Right lung (tissue), 10 donors: Measurements from ENCODE around the gene PTCRA. TPM values are rescaled to one million over a fixed set of nuclear protein-coding genes. Genes with fewer than 3 reads are reported as not detected.
A peak's percentile ranks its signal among the peaks of the same experiment; 100 is the strongest.
"Not testable (repeated sequence)": the region's sequence is repeated elsewhere in the genome, so short reads cannot be mapped to it uniquely, and the experiment has no call there.

Source experiments
- DNase-seq, 2 donors: peaks; one replicate each; pipeline ENCODE4 v3.0.0-alpha.2; 2013
- long read RNA-seq, 8 donors: transcript quantifications; one replicate each; lab custom pipeline, GENCODE V29; 2026
- polyA plus RNA-seq, 5 donors: library from polyadenylated mRNA; unstranded; fragments of 120-200 nt; gene quantifications; one replicate each; pipeline versions ENCODE4 v1.2.1 to v1.2.3, GENCODE V29; 2013; ENCODE audit warnings: inconsistent platforms in 1 of 5, low replicate concordance in 1 of 5; ENCODE audit not compliant: insufficient read length in 5 of 5, insufficient read depth in 1 of 5

PTCRA gene, protein sequence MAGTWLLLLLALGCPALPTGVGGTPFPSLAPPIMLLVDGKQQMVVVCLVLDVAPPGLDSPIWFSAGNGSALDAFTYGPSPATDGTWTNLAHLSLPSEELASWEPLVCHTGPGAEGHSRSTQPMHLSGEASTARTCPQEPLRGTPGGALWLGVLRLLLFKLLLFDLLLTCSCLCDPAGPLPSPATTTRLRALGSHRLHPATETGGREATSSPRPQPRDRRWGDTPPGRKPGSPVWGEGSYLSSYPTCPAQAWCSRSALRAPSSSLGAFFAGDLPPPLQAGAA
- 1 to 10 TPM in 1 of 5 donors, under 1 TPM in 4; 0.28 to 1.1 (median 0.55) TPM for polyA plus RNA-seq
- long read RNA-seq, donor 1 = 0 reads
- long read RNA-seq, donor 2 = 0 reads
- long read RNA-seq, donor 3 = 0 reads
- long read RNA-seq, donor 4 = 0 reads
- long read RNA-seq, donor 5 = 0 reads
- long read RNA-seq, donor 6 = 0 reads
- long read RNA-seq, donor 7 = 0 reads
- long read RNA-seq, donor 8 = 0 reads

GRCh38 chr6:42915732-42916131 is at the start of gene PTCRA:
TSS of gene PTCRA (plus strand) at chr6:42916053. CDS start at chr6:42916070, 17 bp downstream.
- DNase-seq = no peak

DNA sequence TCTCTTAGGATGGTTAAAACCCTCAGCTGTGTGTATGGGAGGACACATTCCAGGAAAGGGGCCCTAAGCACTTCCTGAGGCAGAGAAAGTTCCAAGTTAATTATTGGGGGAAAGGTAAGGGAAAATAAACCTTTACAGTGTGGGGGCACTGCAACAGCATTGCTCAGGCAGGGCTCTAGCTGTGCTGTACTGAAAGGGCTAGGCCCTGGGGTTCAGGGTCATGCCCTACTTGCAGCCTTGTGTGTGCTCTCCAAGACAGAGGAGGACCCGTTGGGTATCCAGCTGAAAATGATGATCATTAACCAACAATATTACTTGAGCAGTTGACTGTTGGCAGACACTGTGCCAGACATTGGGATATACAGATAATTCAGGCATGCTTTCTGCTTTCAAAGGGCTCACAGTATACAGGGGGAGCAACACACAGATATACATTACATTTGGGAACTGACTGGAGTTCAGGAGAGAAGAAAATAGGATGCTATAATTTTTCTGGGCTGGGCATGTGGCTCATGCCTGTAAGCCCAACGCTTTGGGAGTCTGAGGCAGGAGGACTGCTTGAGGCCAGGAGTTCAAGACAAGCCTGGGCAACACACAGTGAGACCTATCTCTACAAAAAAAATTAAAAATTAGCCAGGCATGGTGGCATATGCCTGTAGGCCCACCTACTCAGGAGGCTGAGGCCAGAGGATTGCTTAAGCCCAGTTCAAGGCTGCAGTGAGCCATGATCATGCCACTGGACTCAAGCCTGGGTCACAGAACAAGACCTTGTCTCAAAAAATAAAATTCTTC is 45.5 kb upstream of the PTCRA start:
- no peak for DNase-seq

GRCh38 chr6:42871711-42872110 is 44.1 kb upstream of the PTCRA start:
- no peak for DNase-seq

GRCh38 chr6:42873313-42873712 is 42.5 kb upstream of the PTCRA start:
- DNase-seq = no peak

DNA sequence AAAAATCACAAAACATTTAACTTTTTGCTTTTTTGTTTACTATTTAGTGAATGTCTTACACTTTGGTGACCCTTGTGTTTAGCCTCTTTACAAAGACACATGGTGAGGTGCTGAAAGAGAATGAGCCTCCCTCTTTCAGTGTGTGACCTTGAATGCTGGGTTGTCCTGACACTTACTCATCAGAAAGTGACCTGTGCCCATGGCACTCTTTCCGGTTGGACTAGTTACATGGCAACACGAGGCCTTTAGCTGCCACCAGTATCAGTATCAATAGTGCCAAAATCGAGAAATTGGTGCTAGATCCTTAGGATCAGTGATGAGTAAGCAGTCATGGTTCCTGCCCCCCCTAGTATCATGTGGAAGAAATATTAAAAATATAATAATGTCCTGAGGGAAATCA is 38.2 kb upstream of the PTCRA start:
- no peak for DNase-seq

DNA sequence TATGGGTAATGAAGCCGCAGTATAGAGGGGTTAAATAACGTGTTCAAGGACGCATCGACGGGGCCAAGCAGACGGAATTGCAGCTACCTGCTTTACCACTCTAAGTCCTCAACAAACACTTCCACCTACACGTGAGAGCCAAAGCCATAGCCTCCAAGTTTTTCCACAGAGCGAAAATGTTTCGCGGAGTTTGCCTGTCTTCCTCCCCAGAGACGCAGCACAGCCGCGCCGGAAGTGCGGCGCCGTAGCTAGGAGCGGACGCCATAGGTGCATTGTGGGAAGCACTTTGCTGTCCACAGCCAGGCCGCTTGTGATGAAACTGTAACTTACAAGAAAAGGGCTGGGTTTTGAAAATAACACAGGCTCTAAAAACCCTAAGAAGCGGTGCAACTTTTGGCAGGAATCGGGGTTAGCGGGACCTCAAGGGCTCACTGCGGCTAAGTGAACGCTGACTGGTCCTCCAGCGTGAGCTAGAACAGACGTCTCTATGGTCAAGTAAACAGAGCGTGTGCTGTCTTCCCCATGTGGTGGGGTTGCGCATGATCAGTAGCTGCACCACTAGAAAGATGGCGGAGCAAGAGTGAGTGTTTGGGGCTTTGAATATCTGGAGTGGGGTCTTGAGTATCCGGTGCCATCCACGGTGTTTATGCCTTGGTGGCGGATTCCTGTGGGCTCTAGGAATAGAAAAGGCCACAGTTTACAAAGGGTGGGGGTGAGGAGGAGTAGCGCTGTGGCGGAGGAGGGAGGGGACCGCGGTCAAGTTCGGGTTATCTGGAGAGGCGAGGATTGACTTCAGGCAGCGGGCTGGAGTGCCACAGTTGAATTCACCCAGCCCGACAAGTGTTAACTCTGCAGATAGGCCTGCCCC is 36.2 kb upstream of the PTCRA start, which contains the start of gene RPL7L1:
Gene RPL7L1, plus strand, starts transcription at position 245 of the 868 bp plus-strand sequence. Its CDS starts 295 bp downstream, at position 540.
- peak; percentile 86 to 90 for DNase-seq

DNA sequence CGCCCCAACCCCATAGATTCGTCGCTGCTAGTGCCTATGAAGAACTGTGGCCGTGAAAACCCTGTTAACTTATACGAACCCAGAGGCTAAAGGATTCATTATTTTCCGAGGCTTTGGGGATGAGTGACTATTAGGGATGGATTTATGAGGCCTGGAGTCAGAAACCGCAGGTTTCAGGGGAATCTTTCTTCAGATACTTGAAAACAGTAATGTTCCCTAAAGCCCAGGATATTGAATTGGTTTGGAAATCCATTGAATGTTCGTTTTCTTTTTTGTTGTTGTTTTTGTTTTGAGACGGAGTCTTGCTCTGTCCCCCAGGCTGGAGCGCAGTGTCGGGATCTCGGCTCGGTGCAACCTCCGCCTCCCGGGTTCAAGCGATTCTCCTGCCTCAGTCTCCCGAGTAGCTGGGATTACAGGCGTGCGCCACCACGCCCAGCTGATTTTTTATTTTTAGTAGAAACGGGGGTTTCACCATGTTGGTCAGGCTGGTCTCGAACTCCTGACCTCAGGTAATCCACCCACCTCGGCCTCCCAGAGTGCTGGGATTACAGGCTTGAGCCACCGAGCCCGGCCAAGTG is 35.5 kb upstream of the PTCRA start:
- DNase-seq = not testable (repeated sequence)

DNA sequence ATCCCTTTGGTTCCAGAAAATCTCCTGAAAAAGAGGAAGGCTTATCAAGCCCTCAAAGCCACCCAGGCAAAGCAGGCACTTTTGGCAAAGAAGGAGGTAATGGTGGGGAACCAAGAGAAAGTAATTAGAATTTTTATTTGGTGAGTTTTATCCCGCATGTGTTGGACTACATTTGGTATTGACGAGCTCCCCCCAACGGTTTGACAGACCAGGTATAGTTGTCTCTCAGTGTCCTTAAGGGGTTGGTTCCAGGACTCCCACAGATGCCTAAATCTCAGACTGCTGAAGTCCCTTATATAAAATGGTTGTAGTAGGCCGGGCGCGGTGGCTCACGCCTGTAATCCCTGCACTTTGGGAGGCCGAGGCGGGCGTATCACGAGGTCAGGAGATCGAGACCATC is 35.0 kb upstream of the PTCRA start:
- not testable (repeated sequence) for DNase-seq

- DNase-seq = no peak
Observed at GRCh38 chr6:42885702-42886101, 30.2 kb upstream of the PTCRA start.

DNA sequence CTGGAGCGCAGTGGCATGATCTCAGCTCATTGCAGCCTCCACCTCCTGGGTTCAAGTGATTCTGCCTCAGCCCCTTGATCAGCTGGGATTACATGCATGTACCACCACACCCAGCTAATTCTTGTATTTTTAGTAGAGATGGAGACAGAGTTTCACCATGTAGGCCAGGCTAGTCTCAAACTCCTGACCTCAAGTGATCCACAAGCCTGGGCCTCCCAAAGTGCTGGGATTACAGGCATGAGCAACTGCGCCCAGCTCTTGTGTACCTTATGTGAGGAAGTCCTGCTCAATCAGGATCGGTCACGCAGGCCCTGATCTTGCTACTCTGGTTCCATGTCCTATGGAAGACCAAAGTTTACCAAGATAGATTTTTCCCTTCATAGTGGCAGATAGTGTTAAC is 27.7 kb upstream of the PTCRA start:
- not testable (repeated sequence) for DNase-seq

DNA sequence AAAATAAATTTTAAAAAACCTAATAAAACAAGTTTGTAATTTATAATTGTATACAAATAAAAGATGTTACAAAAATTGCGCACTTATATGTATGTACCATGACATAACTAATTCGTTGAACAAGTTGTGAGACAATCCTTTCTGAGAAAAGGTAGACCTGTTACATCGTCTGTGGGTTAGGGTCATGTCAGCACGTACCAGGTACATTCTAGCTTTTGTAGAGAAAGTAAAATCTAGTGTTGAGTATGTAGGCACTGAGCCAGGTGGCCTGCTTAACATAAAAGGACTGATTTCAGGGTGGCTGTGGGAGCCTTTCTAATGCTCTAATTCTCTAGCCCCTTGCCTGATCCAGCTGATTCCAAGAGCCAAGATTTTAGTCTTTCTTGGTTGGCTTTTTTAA is 26.0 kb upstream of the PTCRA start:
- no peak for DNase-seq

GRCh38 chr6:42890311-42891198 is 25.3 kb upstream of the PTCRA start:
- peak; percentile 92 to 93 for DNase-seq

- DNase-seq = no peak
Observed at GRCh38 chr6:42891199-42891722, 24.6 kb upstream of the PTCRA start.

DNA sequence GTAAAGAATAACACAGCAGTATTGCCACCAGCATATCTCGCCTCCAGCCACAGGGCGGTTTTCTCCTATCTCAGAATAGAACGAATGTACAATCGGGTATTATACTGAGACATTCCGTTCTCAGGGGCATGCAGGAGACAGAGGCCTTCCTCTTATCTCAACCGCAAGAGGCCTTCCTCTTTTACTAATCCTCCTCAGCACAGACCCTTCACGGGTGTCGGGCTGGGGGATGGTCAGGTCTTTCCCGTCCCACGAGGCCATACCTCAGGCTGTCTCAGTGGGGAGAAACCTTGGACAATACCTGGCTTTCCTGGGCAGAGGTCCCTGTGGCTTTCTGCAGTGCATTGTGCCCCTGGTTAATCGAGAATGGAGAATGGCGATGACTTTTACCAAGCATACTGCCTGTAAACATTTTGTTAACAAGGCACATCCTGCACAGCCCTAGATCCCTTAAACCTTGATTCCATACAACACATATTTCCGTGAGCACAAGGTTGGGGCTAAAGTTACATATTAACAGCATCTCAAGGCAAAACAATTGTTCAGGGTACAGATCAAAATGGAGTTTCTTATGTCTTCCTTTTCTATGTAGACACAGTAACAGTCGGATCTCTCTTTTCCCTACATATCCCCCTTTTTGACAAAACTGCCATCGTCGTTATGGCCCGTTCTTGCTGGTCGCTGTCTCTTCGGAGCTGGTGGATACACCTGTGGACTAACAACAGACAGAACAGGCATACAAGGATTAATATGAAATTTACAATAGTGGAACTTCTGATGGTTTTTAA is 21.6 kb upstream of the PTCRA start:
- DNase-seq = not testable (repeated sequence)

GRCh38 chr6:42896178-42896719 is 19.6 kb upstream of the PTCRA start:
- no peak for DNase-seq

GRCh38 chr6:42898891-42899361 is 16.9 kb upstream of the PTCRA start:
- DNase-seq = peak in 1 of 2 donors; percentile 32

- no peak for DNase-seq
Observed at GRCh38 chr6:42899871-42900270, 16.0 kb upstream of the PTCRA start.

DNA sequence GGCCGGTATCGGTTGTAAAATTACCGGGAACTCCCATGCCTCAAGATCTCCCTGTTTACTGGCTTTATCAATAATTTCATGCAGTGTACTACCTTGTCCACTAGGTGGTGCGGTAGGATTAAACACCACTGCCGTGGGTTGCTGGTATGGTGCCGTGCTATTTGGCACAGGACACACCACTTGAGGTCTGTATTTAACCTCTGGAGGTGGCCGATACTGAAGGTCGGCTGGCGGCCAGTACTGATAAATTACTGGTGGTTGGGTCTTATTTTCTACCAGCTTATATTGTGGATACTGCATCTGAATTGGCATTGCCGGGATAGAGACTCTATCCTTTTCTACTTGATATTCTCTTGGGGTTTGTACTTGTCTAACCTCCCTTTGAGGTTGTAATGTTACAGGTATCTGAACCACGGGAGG is 14.3 kb upstream of the PTCRA start:
- DNase-seq = peak; percentile 74 to 81
